Lower leg skin (tissue), 4 donors: ENCODE measurements around the gene PAX7. TPM values are rescaled to one million over a fixed set of nuclear protein-coding genes. Genes with fewer than 3 reads are reported as not detected.

Experiments used
- DNase-seq, 2 donors: peaks; one replicate each; pipeline ENCODE4 v3.0.0-alpha.2; 2019; ENCODE audit warnings: low spot score in 2 of 2
- H3K4me3 ChIP-seq: fragments of 200-600 bp; sonication (generic); 2 replicates; pipeline ENCODE4 v1.5.1; 2017; ENCODE audit warnings: mild to moderate bottlenecking, low read depth; ENCODE audit not compliant: poor library complexity, severe bottlenecking
- POLR2A ChIP-seq, 2 donors: fragments of 450-650 bp; IDR thresholded peaks; one replicate each; pipeline ENCODE4 v1.6.1; 2016 to 2017; ENCODE audit warnings: antibody characterized with exemption in 2 of 2, mild to moderate bottlenecking in 1 of 2, moderate library complexity in 1 of 2
- WGBS, 2 donors: methylation state at CpG; one replicate each; pipeline ENCODE4 v1.1.5; 2018; 5-methylcytosine and 5-hydroxymethylcytosine counted together
- intact Hi-C: fragments of 100-400 bp; cut with DNase I; formaldehyde crosslinking; loops from one replicate; pipeline ENCODE4 v1.15.0; 2023; ENCODE audit warnings: low total_unique reads
- total RNA-seq, 4 donors: library from RNA; depleted of rRNA; stranded (reverse); fragments of >200 nt; gene quantifications; one replicate each; pipeline ENCODE4 v1.1.0, GENCODE V29; 2016
- TF ChIP-seq, protein P1 (sequence below), 3 donors: fragments of 450-650 bp; IDR thresholded peaks; one replicate each; pipeline ENCODE4 v1.5.1; 2016; ENCODE audit warnings: antibody characterized with exemption in 3 of 3, mild to moderate bottlenecking in 3 of 3, moderate library complexity in 2 of 3

PAX7 gene
- total RNA-seq, 4 donors from 2014 or later, result 0.06 to 0.11 TPM; not detected in 2

GRCh38 chr1:18705811-18706210 is 75.2 kb downstream of the PAX7 start:
- H3K4me3 ChIP-seq, result no peak overlapping the region
- no peak for DNase-seq
- no peak for TF ChIP-seq POLR2A (IDR thresholded peaks at IDR 0.05)
- TF ChIP-seq, protein P1, sequence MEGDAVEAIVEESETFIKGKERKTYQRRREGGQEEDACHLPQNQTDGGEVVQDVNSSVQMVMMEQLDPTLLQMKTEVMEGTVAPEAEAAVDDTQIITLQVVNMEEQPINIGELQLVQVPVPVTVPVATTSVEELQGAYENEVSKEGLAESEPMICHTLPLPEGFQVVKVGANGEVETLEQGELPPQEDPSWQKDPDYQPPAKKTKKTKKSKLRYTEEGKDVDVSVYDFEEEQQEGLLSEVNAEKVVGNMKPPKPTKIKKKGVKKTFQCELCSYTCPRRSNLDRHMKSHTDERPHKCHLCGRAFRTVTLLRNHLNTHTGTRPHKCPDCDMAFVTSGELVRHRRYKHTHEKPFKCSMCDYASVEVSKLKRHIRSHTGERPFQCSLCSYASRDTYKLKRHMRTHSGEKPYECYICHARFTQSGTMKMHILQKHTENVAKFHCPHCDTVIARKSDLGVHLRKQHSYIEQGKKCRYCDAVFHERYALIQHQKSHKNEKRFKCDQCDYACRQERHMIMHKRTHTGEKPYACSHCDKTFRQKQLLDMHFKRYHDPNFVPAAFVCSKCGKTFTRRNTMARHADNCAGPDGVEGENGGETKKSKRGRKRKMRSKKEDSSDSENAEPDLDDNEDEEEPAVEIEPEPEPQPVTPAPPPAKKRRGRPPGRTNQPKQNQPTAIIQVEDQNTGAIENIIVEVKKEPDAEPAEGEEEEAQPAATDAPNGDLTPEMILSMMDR (IDR thresholded peaks at IDR 0.05), result no peak
- 44 to 49% methylated on average over 12 of the region's 12 CpGs for WGBS, 2 donors
- intact Hi-C loops, result no loop called here

DNA sequence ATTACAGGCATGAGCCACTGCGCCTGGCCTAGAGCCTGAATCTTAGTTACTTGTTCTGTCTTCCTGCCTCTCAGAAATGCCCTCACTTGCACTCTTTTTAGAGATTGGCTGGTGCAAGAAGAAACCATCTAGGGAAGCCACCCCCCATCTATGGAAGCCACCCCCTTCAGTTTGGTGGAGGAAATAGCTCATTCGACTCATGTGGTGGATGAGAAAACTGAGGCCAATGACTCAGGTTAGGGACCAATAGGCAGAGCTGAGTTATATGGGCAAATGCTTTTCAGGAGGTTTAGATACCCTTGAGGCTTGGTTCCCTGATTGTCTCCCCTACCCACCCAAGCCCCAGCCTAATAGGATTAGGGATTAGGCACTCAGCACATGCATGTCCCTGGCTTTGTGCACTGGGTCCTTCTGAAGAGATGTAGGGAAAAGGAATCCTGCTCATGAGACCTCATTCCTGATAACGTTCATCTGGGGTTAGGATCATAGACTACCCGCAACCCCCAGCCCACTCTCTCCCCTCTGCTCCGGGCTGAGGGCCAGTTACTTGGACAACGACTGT is 77.1 kb downstream of the PAX7 start:
- intact Hi-C loops, result no loop called here
- no peak overlapping the region for H3K4me3 ChIP-seq
- no peak for DNase-seq
- WGBS, 2 donors, result 83 to 84% methylated on average over 6 of the region's 6 CpGs
- no peak for TF ChIP-seq POLR2A (IDR thresholded peaks at IDR 0.05)
- TF ChIP-seq, protein P1 (IDR thresholded peaks at IDR 0.05), result no peak

- 61 to 72% methylated on average over 3 of the region's 3 CpGs for WGBS, 2 donors
- H3K4me3 ChIP-seq, result no peak overlapping the region
Observed at GRCh38 chr1:18710002-18710401, 79.4 kb downstream of the PAX7 start.

DNA sequence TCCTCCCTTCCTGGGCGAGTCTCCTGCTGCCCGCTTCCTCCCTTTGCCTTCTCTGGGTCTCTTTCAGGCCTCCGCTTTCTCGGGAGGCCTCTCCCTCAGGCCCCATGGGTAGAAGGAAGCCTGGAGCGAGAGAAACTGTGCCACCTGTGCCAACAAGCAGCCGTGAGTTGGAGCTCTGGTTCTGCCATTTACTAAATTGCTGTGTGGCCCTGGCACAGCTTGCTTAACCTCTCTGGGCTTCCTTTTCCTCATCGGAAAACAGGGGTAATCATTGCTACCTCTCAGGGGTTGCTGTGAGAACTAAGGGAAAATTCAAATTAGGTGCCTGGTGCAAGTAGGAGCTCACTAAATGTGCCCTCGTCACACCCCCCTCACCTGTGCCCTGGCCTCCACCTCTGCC is 80.4 kb downstream of the PAX7 start:
- no peak overlapping the region for H3K4me3 ChIP-seq
- WGBS, 2 donors, result 43 to 53% methylated on average over 8 of the region's 8 CpGs
- intact Hi-C loops, result no loop called here
- no peak for DNase-seq
- TF ChIP-seq POLR2A (IDR thresholded peaks at IDR 0.05), result no peak
- TF ChIP-seq, protein P1 (IDR thresholded peaks at IDR 0.05), result no peak

More at GRCh38 chr1:18710002-18710401, 79.4 kb downstream of the PAX7 start:
- no peak for DNase-seq
- intact Hi-C loops, result no loop called here
- TF ChIP-seq, protein P1 (IDR thresholded peaks at IDR 0.05), result no peak
- TF ChIP-seq POLR2A (IDR thresholded peaks at IDR 0.05), result no peak

DNA sequence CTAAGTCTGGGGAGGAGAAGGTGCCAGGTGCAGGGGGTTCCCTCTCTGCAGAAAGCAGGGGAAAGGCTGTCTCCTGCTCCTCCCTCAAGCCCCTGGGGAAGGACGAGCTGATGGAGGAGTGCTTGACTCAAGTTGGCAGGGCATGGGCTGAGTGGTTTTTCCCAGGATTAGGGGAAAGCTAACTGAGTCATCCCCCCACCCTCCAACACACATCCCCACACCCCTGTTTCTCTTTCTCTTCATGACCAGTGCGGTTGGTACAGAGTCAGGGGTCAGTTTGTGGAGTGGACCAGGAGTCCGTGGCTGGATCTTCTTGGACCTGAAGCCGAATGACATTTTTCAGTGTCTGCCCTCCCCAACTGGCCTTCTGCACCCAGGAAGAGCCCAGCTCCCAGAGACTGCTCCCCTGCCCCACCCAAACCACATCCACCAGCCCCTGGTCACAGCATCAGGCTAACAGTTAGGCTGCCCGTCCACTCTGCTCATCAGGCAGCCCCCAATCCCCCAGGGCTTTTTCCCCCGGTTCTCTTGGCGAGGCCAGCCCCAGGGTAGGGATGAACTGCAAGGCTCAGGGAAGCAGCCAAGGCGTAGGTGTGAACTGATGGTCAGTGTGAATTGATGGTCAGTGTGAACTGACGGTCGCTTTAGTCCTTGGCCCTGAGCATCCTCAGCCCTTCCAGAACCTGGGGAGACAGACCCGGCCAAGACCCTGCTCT is 81.0 kb downstream of the PAX7 start:
- 70 to 72% methylated on average over 11 of the region's 11 CpGs for whole genome bisulfite sequencing, 2 donors
- TF ChIP-seq, protein P1 (IDR thresholded peaks at IDR 0.05), result no peak
- no peak for TF ChIP-seq POLR2A (IDR thresholded peaks at IDR 0.05)
- no peak overlapping the region for H3K4me3 ChIP-seq
- no peak for DNase-seq
- intact Hi-C loops, result no loop called here
